MCF 10A (cell line): ENCODE measurements around the gene ADAMTS3. TPM values are rescaled to one million over a fixed set of nuclear protein-coding genes. Genes with fewer than 3 reads are reported as not detected.

ENCODE experiments used
- BruUV-seq: library from RNA; stranded (reverse); fragments of 400-500 nt; replicated peaks from 2 replicates; lab custom pipeline; 2021; lab: Mats Ljungman, UMichigan
- CTCF ChIA-PET: fragments of 300-600 bp; sonication (Branson Sonifier 250); formaldehyde crosslinking; extraction: SDS; loops from one replicate; lab custom pipeline; 2021; ENCODE audit warnings: antibody characterized with exemption, inconsistent platforms; lab: Yijun Ruan, JAX
- POLR2A ChIA-PET: fragments of 300-600, 350-650 bp; sonication (Branson Sonifier 250); formaldehyde crosslinking; extraction: SDS; loops from one replicate; lab custom pipeline; 2020; ENCODE audit warnings: antibody characterized with exemption, inconsistent platforms; lab: Yijun Ruan, JAX
- DNase-seq: peaks from one replicate; pipeline ENCODE4 v3.0.0-alpha.2; 2018; ENCODE audit not compliant: unreplicated experiment
- H3K27ac Mint-ChIP-seq: one replicate; pipeline ENCODE4 v1.8.0; 2022; ENCODE audit warnings: mild to moderate bottlenecking, low read depth, mixed read lengths; ENCODE audit not compliant: unreplicated experiment
- H3K27me3 Mint-ChIP-seq: one replicate; pipeline ENCODE4 v1.8.0; 2022; ENCODE audit warnings: mixed read lengths; ENCODE audit not compliant: insufficient read depth, unreplicated experiment
- H3K36me3 Mint-ChIP-seq: one replicate; pipeline ENCODE4 v1.8.0; 2022; ENCODE audit warnings: mild to moderate bottlenecking, moderate library complexity, mixed read lengths; ENCODE audit not compliant: insufficient read depth, unreplicated experiment
- H3K4me1 Mint-ChIP-seq: one replicate; pipeline ENCODE4 v1.8.0; 2022; ENCODE audit warnings: mixed read lengths; ENCODE audit not compliant: insufficient read depth, unreplicated experiment
- H3K4me3 Mint-ChIP-seq: one replicate; pipeline ENCODE4 v1.8.0; 2022; ENCODE audit warnings: mild to moderate bottlenecking, moderate library complexity, mixed read lengths; ENCODE audit not compliant: unreplicated experiment
- H3K9me3 Mint-ChIP-seq: one replicate; pipeline ENCODE4 v1.8.0; 2022; ENCODE audit warnings: mixed read lengths; ENCODE audit not compliant: unreplicated experiment
- intact Hi-C: fragments of 100-400 bp; cut with micrococcal nuclease; formaldehyde crosslinking; loops from 2 replicates; pipeline ENCODE4 v1.14.1; 2022
- total RNA-seq: library from RNA; stranded (reverse); gene quantifications from 2 replicates; pipeline ENCODE4 v1.2.3, GENCODE V29; 2022
- TF ChIP-seq, protein P1 (sequence below): fragments of 200-600 bp; IDR thresholded peaks from one replicate; pipeline ENCODE4 v1.8.0; 2022; ENCODE audit warnings: antibody characterized with exemption, mild to moderate bottlenecking; ENCODE audit not compliant: unreplicated experiment

The ADAMTS3 gene
- total RNA-seq, 1 experiment from 2014 or later, result 0.58 TPM

GRCh38 chr4:72374159-72374558 lies 194.9 kb downstream of the ADAMTS3 start:
- ChIA-PET POLR2A (interaction anchor here (0.5 to 0.6 kb wide), 2 partner anchors 61 to 401 kb away, joined by 3 read pairs; no protein-coding TSS in a partner anchor), CTCF (interaction anchor here (0.5 kb wide), 1 partner anchor 27 kb away, joined by 3 read pairs; no protein-coding TSS in a partner anchor)
- Mint-ChIP-seq H3K9me3 (no peaks in the 10 kb centered on the region), H3K4me1 (peaks cover 6% of the 10 kb centered on the region), H3K36me3 (no peaks in the 10 kb centered on the region), H3K27ac (no peak overlapping the region), H3K27me3 (no peaks in the 10 kb centered on the region), H3K4me3 (no peak overlapping the region)
- intact Hi-C loops, result no loop called here
- TF ChIP-seq, protein P1, sequence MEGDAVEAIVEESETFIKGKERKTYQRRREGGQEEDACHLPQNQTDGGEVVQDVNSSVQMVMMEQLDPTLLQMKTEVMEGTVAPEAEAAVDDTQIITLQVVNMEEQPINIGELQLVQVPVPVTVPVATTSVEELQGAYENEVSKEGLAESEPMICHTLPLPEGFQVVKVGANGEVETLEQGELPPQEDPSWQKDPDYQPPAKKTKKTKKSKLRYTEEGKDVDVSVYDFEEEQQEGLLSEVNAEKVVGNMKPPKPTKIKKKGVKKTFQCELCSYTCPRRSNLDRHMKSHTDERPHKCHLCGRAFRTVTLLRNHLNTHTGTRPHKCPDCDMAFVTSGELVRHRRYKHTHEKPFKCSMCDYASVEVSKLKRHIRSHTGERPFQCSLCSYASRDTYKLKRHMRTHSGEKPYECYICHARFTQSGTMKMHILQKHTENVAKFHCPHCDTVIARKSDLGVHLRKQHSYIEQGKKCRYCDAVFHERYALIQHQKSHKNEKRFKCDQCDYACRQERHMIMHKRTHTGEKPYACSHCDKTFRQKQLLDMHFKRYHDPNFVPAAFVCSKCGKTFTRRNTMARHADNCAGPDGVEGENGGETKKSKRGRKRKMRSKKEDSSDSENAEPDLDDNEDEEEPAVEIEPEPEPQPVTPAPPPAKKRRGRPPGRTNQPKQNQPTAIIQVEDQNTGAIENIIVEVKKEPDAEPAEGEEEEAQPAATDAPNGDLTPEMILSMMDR, result no peak
- no peak for DNase-seq
- BruUV-seq, result no TSS peak

DNA sequence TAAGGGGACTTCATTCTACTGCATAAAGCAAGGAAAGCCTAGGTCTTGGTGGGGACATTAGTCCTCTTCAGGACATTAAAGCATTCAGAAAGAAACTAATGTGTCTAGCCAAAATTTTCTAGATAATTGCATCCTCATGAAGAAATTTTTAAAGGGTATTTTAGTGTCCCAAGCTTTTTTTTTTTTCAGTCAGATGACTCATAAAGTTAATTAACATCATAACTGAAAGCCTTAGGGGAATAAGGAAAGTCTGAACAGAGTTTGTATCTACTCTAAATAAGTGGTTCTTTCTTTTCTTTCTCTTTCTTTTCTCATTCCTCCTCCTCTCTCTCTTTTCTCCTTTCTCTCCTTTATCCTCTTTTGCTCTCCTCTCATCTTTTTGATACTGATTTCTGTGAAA lies 202.4 kb downstream of the ADAMTS3 start:
- Mint-ChIP-seq H3K36me3 (no peaks in the 10 kb centered on the region), H3K4me3 (no peak overlapping the region), H3K4me1 (peaks cover 6% of the 10 kb centered on the region), H3K27ac (peak overlapping the region; percentile 79), H3K27me3 (no peaks in the 10 kb centered on the region), H3K9me3 (no peaks in the 10 kb centered on the region)
- ChIA-PET CTCF (no interaction called here), POLR2A (interaction anchor here (0.8 to 1.2 kb wide), 2 partner anchors 11 to 20 kb away, joined by 3 to 4 read pairs; no protein-coding TSS in a partner anchor)
- TF ChIP-seq, protein P1, result no peak
- intact Hi-C loops, result no loop called here
- BruUV-seq, result no TSS peak
- no peak for DNase-seq

- H3K4me1 Mint-ChIP-seq, result peaks cover 6% of the 10 kb centered on the region
Observed at GRCh38 chr4:72365981-72366380, 203.0 kb downstream of the ADAMTS3 start.

DNA sequence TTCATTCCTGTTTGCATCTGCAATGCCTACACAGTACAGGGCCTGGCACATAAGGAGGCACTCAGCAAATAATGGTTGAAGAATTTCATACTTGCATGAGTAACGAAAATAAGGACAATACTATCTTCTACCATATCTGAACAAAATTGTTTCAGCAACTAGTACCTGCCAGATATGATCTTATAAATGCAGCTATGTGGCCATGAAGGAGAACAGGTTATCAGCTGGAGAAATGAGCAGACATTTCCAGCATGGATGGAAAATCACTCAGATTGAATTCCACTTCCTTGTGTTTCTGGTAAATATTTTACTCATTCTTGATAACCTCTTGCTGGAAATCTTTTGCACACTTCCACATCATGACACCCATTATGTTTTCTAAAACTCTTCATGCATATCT lies 204.0 kb downstream of the ADAMTS3 start:
- ChIA-PET POLR2A (no interaction called here), CTCF (interaction anchor here (1.2 kb wide), 1 partner anchor 10 kb away, joined by 3 read pairs; no protein-coding TSS in a partner anchor)
- DNase-seq, result no peak
- Mint-ChIP-seq H3K9me3 (no peaks in the 10 kb centered on the region), H3K27me3 (no peaks in the 10 kb centered on the region), H3K27ac (no peak overlapping the region), H3K36me3 (no peaks in the 10 kb centered on the region), H3K4me1 (peaks cover 6% of the 10 kb centered on the region), H3K4me3 (no peak overlapping the region)
- TF ChIP-seq, protein P1, result no peak
- intact Hi-C loops, result no loop called here
- BruUV-seq, result no TSS peak

More at GRCh38 chr4:72365981-72366380, 203.0 kb downstream of the ADAMTS3 start:
- CTCF ChIA-PET, result interaction anchor here (0.8 to 1.2 kb wide), 2 partner anchors 9 to 39 kb away, joined by 3 read pairs; no protein-coding TSS in a partner anchor
- Mint-ChIP-seq H3K9me3 (no peaks in the 10 kb centered on the region), H3K27me3 (no peaks in the 10 kb centered on the region), H3K27ac (no peak overlapping the region), H3K36me3 (no peaks in the 10 kb centered on the region), H3K4me3 (no peak overlapping the region)
- intact Hi-C loops, result no loop called here
- TF ChIP-seq, protein P1, result no peak
- POLR2A ChIA-PET, result interaction anchor here (0.7 to 1.2 kb wide), 2 partner anchors 11 kb away, joined by 3 to 4 read pairs; no protein-coding TSS in a partner anchor
- no peak for DNase-seq
- no TSS peak for BruUV-seq
